Keratinocyte (primary cell): ENCODE results near the gene PLA2G4F. TPM values are rescaled to one million over a fixed set of nuclear protein-coding genes. Genes with fewer than 3 reads are reported as not detected.

ENCODE experiments used
- DNase-seq: peaks from one replicate; pipeline ENCODE4 v3.0.0-alpha.2; 2011; ENCODE audit warnings: low read depth, missing footprints, low spot score
- FAIRE-seq: peaks from 2 replicates; lab custom pipeline; 2011; peaks lifted over from hg19 to GRCh38; lab: Jason Lieb, UNC
- H2AFZ ChIP-seq: 2 replicates; pipeline ENCODE4 v1.6.0; 2012; ENCODE audit warnings: low read length, control low read depth, inconsistent platforms; ENCODE audit not compliant: control insufficient read depth
- H3K27ac ChIP-seq: 2 replicates; pipeline ENCODE4 v1.5.1; 2011; ENCODE audit warnings: low read length; ENCODE audit not compliant: control insufficient read depth, insufficient read depth
- H3K27me3 ChIP-seq: 3 replicates; pipeline ENCODE4 v1.6.0; 2011; ENCODE audit warnings: low read length; ENCODE audit not compliant: control insufficient read depth, insufficient read depth; ENCODE audit errors: extremely low read depth
- H3K36me3 ChIP-seq, 2 experiments: 2 replicates in 1 of 2; 3 replicates in 1 of 2; pipeline ENCODE4 v1.5.1; 2011; ENCODE audit warnings: low read length in 2 of 2, mild to moderate bottlenecking in 1 of 2; ENCODE audit not compliant: control insufficient read depth in 2 of 2, insufficient read depth in 2 of 2; ENCODE audit errors: extremely low read depth in 1 of 2
- H3K4me1 ChIP-seq: 3 replicates; pipeline ENCODE4 v1.5.1; 2011; ENCODE audit warnings: low read length; ENCODE audit not compliant: control insufficient read depth, insufficient read depth; ENCODE audit errors: extremely low read depth
- H3K4me2 ChIP-seq: 3 replicates; pipeline ENCODE4 v1.6.0; 2011; ENCODE audit warnings: low read depth, low read length; ENCODE audit not compliant: control insufficient read depth, insufficient read depth; ENCODE audit errors: extremely low read depth
- H3K4me3 ChIP-seq, 3 experiments: fragments of 200-600 bp in 1 of 3; sonication (generic) in 1 of 3; 2 replicates in 2 of 3; 3 replicates in 1 of 3; pipeline ENCODE4 v1.5.1; 2011 to 2016; ENCODE audit warnings: low read length in 3 of 3, mild to moderate bottlenecking in 3 of 3, control low read depth in 2 of 3, inconsistent platforms in 1 of 3, low read depth in 1 of 3, mixed read lengths in 1 of 3, mixed run types in 1 of 3, moderate library complexity in 1 of 3; ENCODE audit not compliant: control insufficient read depth in 2 of 3, insufficient read depth in 2 of 3; ENCODE audit errors: extremely low read depth in 1 of 3
- H3K79me2 ChIP-seq: 2 replicates; pipeline ENCODE4 v1.6.0; 2012; ENCODE audit warnings: low read length; ENCODE audit not compliant: control insufficient read depth, insufficient read depth
- H3K9ac ChIP-seq: 3 replicates; pipeline ENCODE4 v1.6.0; 2011; ENCODE audit warnings: low read length; ENCODE audit not compliant: control insufficient read depth, insufficient read depth; ENCODE audit errors: extremely low read depth
- H3K9me1 ChIP-seq: 3 replicates; pipeline ENCODE4 v1.6.0; 2011; ENCODE audit warnings: low read length; ENCODE audit not compliant: control insufficient read depth, insufficient read depth; ENCODE audit errors: extremely low read depth
- H3K9me3 ChIP-seq: 2 replicates; pipeline ENCODE4 v1.5.1; 2012; ENCODE audit warnings: low read depth, low read length; ENCODE audit not compliant: control insufficient read depth
- H4K20me1 ChIP-seq: 3 replicates; pipeline ENCODE4 v1.6.0; 2011; ENCODE audit warnings: low read length; ENCODE audit not compliant: control insufficient read depth, insufficient read depth; ENCODE audit errors: extremely low read depth
- EZH2 ChIP-seq: IDR thresholded peaks from one replicate; pipeline ENCODE4 v1.6.1; 2012; ENCODE audit warnings: inconsistent platforms, mild to moderate bottlenecking, low read length, moderate library complexity
- dilution Hi-C: fragments of 300-500 bp; cut with MboI; formaldehyde crosslinking; loops from one replicate; pipeline ENCODE4 v1.7.0; 2020; ENCODE audit warnings: low sequenced_read_pairs; ENCODE audit not compliant: extremely low pct_ligation_motif_present
- polyA plus RNA-seq, 5 experiments: library from polyadenylated mRNA; depleted of rRNA in 3 of 5; stranded (reverse) in 3 of 5; stranded (forward) in 1 of 5; unstranded in 1 of 5; fragments of >200 nt; gene quantifications; 1 replicate in 1 of 5; 2 replicates in 3 of 5; 3 replicates in 1 of 5; pipeline versions ENCODE4 v1.2.1 to v1.2.3, GENCODE V29; 2011 to 2012; ENCODE audit warnings: missing spikeins in 2 of 5, low read depth in 1 of 5, low replicate concordance in 1 of 5
- TF ChIP-seq, protein P1 (sequence below), 3 experiments: IDR thresholded peaks in 1 of 3; conservative IDR thresholded peaks in 1 of 3; optimal IDR thresholded peaks in 1 of 3; 2 replicates in 2 of 3; 3 replicates in 1 of 3; pipeline versions ENCODE3 to v1.5.1; 2011; ENCODE audit warnings: low read length in 3 of 3, mild to moderate bottlenecking in 3 of 3, moderate library complexity in 2 of 3, control low read depth in 1 of 3, inconsistent platforms in 1 of 3; ENCODE audit not compliant: insufficient read depth in 2 of 3; ENCODE audit errors: extremely low read depth in 1 of 3

Gene PLA2G4F
- polyA plus RNA-seq, 1 donor (not counting 4 experiments of a cell fraction or from before 2014, with no cell fraction given) = 4.4 TPM

DNA sequence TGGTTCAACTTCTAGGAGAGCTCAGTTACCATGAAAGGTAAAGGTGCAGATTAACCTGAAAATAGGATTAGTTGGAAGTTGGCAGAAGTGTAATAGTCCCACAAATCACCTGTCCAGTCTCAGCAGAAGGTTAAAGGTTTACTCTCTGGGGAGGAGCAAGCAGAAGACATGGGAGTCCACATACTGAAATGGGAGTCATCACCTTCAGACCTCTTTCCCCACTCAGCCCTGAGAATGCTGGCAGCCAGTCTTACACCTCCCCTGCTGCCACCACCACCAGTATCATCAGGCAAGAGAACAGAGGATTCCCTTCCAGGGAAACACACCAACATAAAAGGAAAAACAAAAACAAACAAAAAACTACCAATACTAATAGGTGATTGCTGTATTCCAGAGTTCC lies 48.2 kb downstream of the PLA2G4F start:
- DNase-seq = no peak
- H3K27me3 ChIP-seq = no peaks in the 10 kb centered on the region
- H3K4me1 ChIP-seq = peaks cover 6% of the 10 kb centered on the region
- H4K20me1 ChIP-seq = no peaks in the 10 kb centered on the region
- H2AFZ ChIP-seq = no peak overlapping the region
- no peak overlapping the region for H3K9ac ChIP-seq
- H3K9me1 ChIP-seq = no peaks in the 10 kb centered on the region
- H3K27ac ChIP-seq = no peak overlapping the region
- H3K4me3 ChIP-seq = no peak overlapping the region
- H3K36me3 ChIP-seq = no peaks in the 10 kb centered on the region
- no peak overlapping the region for H3K4me2 ChIP-seq
- no peaks in the 10 kb centered on the region for H3K9me3 ChIP-seq
- TF ChIP-seq, protein P1, sequence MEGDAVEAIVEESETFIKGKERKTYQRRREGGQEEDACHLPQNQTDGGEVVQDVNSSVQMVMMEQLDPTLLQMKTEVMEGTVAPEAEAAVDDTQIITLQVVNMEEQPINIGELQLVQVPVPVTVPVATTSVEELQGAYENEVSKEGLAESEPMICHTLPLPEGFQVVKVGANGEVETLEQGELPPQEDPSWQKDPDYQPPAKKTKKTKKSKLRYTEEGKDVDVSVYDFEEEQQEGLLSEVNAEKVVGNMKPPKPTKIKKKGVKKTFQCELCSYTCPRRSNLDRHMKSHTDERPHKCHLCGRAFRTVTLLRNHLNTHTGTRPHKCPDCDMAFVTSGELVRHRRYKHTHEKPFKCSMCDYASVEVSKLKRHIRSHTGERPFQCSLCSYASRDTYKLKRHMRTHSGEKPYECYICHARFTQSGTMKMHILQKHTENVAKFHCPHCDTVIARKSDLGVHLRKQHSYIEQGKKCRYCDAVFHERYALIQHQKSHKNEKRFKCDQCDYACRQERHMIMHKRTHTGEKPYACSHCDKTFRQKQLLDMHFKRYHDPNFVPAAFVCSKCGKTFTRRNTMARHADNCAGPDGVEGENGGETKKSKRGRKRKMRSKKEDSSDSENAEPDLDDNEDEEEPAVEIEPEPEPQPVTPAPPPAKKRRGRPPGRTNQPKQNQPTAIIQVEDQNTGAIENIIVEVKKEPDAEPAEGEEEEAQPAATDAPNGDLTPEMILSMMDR (optimal IDR thresholded peaks at IDR 0.05 in 1 of 3, IDR thresholded peaks at IDR 0.05 in 1 of 3, conservative IDR thresholded peaks at IDR 0.05 in 1 of 3; ENCODE audit: extremely low read depth in 1 of 3, insufficient read depth in 2 of 3, low read length in 3 of 3) = no peak
- TF ChIP-seq EZH2 = no peak
- FAIRE-seq = no peak
- H3K79me2 ChIP-seq = no peaks in the 10 kb centered on the region
- dilution Hi-C loops = no loop called here

DNA sequence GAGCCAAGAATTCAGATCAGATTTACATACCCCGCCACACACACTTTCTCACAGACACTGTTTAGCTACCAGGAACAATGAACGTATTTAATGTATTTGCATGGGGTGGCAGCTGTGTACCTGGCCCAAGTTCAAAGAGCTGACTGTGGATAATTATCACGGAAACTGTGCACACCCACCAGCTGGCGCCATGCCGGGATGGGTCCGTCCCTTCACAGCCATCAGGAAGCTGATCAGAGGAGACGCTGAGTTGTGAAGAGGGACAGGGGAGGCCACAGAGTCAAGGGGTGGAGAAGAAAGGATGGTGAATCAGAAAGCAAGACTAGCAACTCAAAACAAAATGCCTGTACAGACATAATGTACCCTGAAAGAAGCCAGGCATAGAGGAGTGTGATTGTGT lies 49.0 kb downstream of the PLA2G4F start:
- Histone ChIP-seq H3K27ac (no peak overlapping the region), H3K4me3 (peak overlapping the region in 1 of 3 experiments; percentile 4), H3K36me3 (no peaks in the 10 kb centered on the region), H3K9me3 (no peaks in the 10 kb centered on the region), H3K27me3 (no peaks in the 10 kb centered on the region), H4K20me1 (no peaks in the 10 kb centered on the region), H3K9me1 (no peaks in the 10 kb centered on the region), H3K79me2 (no peaks in the 10 kb centered on the region), H2AFZ (peak overlapping the region; percentile 67), H3K4me1 (peaks cover 8% of the 10 kb centered on the region), H3K4me2 (peak overlapping the region; percentile 59), H3K9ac (no peak overlapping the region)
- TF ChIP-seq, protein P1 (optimal IDR thresholded peaks at IDR 0.05 in 1 of 3, IDR thresholded peaks at IDR 0.05 in 1 of 3, conservative IDR thresholded peaks at IDR 0.05 in 1 of 3; ENCODE audit: extremely low read depth in 1 of 3, insufficient read depth in 2 of 3, low read length in 3 of 3) = no peak
- TF ChIP-seq EZH2 = no peak
- dilution Hi-C loops = no loop called here
- DNase-seq = no peak
- FAIRE-seq = peak; percentile 48
